GM21528 (cell line): Measurements from ENCODE around the gene LPAR1.

Experiments
- ATAC-seq: cut with Tn5 transposase; IDR thresholded peaks from one replicate; pipeline ENCODE4 v1.9.1; 2021; ENCODE audit warnings: mild to moderate bottlenecking, moderate library complexity; ENCODE audit not compliant: unreplicated experiment, low FRiP score

LPAR1 gene

GRCh38 chr9:111039231-111039906, 1.1 kb upstream of the LPAR1 start:
- no peak for ATAC-seq

GRCh38 chr9:111037708-111038330, 451 bp downstream of the LPAR1 start:
- ATAC-seq, result peak; percentile 50

- ATAC-seq, result no peak
Measured at GRCh38 chr9:111037356-111037707, 938 bp downstream of the LPAR1 start.

GRCh38 chr9:111036946-111037345, 1.3 kb downstream of the LPAR1 start:
- no peak for ATAC-seq

GRCh38 chr9:111036429-111036789, 1.9 kb downstream of the LPAR1 start:
- ATAC-seq, result no peak

GRCh38 chr9:111035543-111036428, 2.5 kb downstream of the LPAR1 start:
- ATAC-seq, result no peak

GRCh38 chr9:111034898-111035539, 3.3 kb downstream of the LPAR1 start:
- ATAC-seq, result no peak

- no peak for ATAC-seq
Measured at GRCh38 chr9:111034170-111034897, 3.9 kb downstream of the LPAR1 start.

- no peak for ATAC-seq
Measured at GRCh38 chr9:111030492-111030891, 7.8 kb downstream of the LPAR1 start.

GRCh38 chr9:111029260-111029659, 9.0 kb downstream of the LPAR1 start:
- no peak for ATAC-seq

- ATAC-seq, result no peak
Measured at GRCh38 chr9:111027798-111028197, 10.5 kb downstream of the LPAR1 start.

- ATAC-seq, result no peak
Measured at GRCh38 chr9:111023128-111023527, 15.1 kb downstream of the LPAR1 start.

GRCh38 chr9:111020594-111020993, 17.7 kb downstream of the LPAR1 start:
- no peak for ATAC-seq

- no peak for ATAC-seq
Measured at GRCh38 chr9:111016426-111017045, 21.7 kb downstream of the LPAR1 start.

- ATAC-seq, result no peak
Measured at GRCh38 chr9:111016016-111016415, 22.3 kb downstream of the LPAR1 start.

- ATAC-seq, result no peak
Measured at GRCh38 chr9:111013707-111014106, 24.6 kb downstream of the LPAR1 start.

- ATAC-seq, result no peak
Measured at GRCh38 chr9:111013250-111013649, 25.0 kb downstream of the LPAR1 start.

- no peak for ATAC-seq
Measured at GRCh38 chr9:111008158-111009075, 29.9 kb downstream of the LPAR1 start.
